Skin of body (tissue), 2 donors: ENCODE data around the gene ZNF202. TPM values are rescaled to one million over a fixed set of nuclear protein-coding genes. Genes with fewer than 3 reads are reported as not detected.
A peak's percentile ranks its signal among the peaks of the same experiment; 100 is the strongest.
"Not testable (repeated sequence)": the region's sequence is repeated elsewhere in the genome, so short reads cannot be mapped to it uniquely, and the experiment has no call there.

ENCODE experiments used
- DNase-seq: peaks from one replicate; lab custom pipeline; 2025; lab: John Stamatoyannopoulos, UW
- total RNA-seq: library from RNA; depleted of rRNA; stranded (reverse); fragments of >200 nt; gene quantifications from one replicate; pipeline ENCODE4 v1.2.3, GENCODE V29; 2014

The ZNF202 gene
- total RNA-seq, 1 donor from 2014 or later, result 10.9 TPM

DNA sequence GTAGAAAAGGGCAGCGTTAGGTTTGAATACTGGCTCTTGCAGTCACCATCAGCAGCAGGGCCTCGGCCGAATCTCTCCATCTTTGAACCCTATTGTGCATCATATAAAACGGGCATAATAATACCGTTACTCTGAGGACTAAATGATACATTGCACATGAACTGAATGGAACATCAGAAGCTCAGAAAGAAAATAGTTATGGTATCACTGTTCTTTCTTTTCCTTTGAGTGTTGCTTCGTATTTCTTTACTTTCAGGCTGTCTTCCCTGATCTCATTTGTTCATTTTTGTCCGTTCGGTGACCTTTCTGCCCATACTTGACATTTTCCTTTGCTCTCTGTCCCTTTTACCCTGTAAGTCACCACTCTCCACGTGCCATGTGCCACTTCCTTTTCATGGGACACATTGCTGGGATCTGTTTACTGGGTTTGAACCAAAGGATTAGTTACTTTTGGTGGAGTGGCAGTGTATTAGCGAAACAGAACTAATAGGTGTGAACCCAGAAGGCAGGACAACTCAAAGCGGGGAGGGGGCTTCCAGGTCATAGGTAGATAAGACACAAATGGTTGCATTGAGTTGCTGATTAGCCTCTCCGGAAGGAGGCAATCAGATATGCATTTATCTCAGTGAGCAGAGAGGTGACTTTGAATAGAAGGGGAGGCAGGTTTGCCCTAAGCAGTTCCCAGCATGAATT, 717 bp upstream of the ZNF202 start:
- DNase-seq, result no peak

DNA sequence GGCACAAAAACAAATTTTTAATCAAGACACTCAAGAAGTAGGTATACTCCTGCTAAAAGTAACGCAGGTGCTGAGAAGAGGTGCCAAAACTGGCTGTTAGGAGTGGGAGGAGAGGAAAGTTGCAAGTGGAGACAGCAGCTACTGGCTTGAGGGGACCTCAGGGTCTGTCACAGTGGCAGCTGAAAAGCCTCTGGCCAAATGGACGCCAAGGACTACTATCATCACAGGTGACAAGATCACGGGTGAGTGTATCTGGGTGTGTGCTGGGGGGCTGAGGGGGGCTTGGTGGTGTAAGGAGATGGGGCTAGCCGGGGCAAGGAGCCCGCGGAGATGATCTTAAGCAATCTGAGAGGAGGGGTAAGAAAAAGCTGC, 687 bp downstream of the ZNF202 start:
- no peak for DNase-seq

GRCh38 chr11:123738374-123738773, 3.1 kb downstream of the ZNF202 start:
- DNase-seq, result no peak

GRCh38 chr11:123736769-123737168, 4.7 kb downstream of the ZNF202 start:
- DNase-seq, result no peak

DNA sequence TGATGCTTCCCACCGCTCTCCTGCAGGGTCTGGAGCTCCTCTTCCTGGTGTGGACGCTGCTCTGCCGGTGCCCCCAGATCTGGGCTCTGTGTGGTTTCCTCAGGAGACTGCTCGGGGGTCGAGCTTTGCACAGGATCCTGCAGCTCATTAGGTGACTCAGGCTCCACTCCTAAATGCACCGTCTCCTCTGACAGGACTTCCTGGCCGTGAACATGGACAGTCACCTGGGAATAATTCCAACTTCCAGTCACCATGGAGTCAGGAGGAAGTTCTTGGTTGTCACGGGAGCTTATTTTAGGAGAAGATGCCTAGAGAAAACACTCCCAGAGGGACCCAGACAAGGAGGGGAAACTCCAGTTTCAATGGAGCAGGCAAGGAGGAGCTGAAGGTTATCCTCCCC, 11.9 kb downstream of the ZNF202 start:
- DNase-seq, result no peak

GRCh38 chr11:123725995-123726655, 15.3 kb downstream of the ZNF202 start:
- no peak for DNase-seq

DNA sequence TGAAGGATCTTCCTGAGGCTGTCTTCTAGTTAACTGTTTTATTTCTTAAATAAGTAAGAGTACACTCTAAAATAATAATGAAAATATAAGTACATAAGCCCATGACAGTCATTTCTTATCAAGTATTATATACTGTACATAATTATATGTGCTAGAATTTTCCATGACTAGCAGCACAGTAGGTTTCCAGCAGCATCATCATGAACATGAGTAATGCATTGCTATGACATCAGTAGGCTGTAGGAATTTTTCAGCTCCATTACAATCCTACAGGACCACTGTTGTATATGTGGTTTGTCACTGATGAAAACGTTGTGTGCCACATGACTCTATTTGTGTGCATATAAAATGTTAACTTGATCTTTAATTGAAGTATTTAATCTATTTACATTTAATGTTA, 22.0 kb downstream of the ZNF202 start:
- DNase-seq, result no peak

DNA sequence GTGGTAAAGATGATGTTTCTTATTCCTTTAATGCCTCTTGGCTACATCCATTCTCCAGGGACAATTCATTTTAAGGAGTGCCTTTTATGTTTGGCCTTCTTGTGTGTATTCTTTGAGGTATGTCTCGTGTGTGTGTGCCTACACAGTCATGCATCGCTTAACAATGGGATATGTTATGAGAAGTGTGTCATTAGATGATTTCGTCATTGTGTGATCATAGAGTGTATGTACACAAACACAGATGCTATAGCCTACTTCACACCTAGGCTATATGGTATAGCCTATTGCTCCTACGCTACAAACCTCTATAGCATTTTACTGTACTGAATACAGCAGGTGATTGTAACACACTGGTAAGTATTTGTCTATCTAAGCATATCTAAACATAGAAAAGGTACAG, 23.0 kb downstream of the ZNF202 start:
- DNase-seq, result no peak

GRCh38 chr11:123718063-123718462, 23.4 kb downstream of the ZNF202 start:
- DNase-seq, result no peak

DNA sequence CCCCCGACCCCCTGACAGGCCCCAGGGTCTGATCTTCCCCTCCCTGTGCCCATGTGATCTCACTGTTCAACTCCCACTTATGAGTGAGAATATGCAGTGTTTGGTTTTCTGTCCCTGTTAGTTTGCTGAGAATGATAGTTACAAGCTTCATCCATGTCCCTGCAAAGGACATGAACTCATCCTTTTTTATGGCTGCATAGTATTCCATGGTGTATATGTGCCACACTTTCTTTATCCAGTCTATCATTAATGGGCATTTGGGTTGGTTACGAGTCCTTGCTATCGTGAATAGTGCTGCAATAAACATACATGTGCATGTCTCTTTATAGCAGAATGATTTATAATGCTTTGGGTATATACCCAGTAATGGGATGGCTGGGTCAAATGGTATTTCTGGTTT, 28.8 kb downstream of the ZNF202 start:
- DNase-seq, result not testable (repeated sequence)

DNA sequence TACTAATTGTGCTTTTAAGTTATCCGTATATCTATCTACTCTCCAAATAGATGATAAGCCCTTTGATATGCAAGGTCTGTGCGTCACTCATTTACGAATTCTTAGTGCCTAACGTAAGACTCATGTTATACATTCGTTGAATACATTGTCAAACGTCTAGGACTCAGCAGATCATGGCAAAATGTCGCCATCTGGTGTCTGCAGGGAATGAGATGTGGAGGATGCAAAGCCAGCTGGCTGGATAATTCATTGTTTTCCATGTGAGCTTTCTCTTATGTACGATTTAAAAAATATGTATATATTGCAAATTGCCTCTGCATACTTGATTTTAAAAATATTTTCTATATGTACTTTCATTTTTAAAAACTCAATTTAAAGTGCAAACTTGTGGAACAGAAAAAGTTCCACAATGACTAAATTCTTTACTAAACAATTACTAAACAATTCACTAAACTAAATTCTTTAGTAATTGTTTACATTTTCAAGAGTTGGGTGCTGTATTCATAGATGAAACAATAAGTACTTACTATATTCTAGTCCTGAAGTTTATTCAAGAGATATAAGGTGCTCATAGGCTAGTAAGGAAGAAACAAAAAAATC, 33.8 kb downstream of the ZNF202 start:
- DNase-seq, result peak; percentile 66

- no peak for DNase-seq
These were observed 34.3 kb downstream of the ZNF202 start for GRCh38 chr11:123707206-123707605.

DNA sequence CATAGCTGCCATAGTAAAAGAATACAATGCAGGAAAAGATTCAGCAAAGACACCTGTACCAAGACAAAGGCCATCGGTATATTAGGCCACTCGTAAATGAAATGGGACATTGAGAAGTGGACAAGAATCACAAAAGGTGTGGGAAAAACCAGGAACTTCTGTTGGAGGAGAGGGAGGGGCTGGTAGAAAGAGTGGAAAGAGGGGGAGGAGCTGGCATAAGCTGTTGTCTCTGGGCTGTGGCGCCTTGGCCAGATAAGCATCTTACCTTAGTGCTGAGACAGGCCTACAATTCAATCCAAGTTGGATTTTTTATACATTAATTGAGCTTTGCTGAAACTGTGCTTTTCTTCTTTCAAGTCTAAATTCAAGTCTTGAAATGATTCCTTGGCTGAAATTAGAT, 37.1 kb downstream of the ZNF202 start:
- no peak for DNase-seq

- no peak for DNase-seq
These were observed 38.8 kb downstream of the ZNF202 start for GRCh38 chr11:123702696-123703095.

DNA sequence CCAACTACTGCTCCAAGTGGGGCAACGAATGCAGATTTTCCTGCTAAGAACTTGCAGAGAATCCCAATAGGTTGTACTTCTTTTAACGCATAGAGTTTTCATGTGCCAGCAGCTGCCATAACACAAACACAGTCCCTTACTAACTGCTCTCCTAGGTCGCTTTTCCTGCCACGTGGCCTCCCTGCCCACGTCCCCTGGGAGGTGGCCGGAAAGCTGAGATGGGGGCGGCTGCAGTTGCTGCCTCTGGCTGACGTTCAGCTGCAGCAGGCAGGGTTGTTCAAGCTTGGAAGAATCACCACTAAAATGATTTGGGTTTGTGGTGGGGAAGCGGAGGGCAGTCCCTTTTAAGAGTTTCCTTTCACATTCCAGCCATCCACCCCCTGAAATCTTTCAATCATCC, 39.3 kb downstream of the ZNF202 start:
- no peak for DNase-seq

DNA sequence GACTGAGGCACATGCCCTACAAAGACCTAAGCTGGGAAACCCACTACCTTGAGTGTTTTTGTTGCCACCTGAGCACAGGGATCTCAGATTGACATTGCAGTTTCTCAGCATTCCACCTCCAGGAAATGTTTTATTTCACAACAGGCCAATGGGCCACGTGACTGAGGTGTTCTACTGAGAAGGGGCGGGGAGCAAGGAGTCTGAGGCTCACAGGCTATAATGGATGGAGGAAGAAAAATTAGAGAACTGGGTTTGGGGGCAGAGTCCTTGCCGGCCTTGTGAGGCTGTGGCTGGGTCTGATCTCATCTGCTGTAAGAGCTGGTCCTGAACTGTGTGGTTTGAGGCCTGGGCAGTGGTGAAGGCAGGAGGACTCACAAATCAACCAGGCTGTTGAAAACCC, 40.7 kb downstream of the ZNF202 start:
- DNase-seq, result no peak

GRCh38 chr11:123698546-123699127, 42.8 kb downstream of the ZNF202 start:
- DNase-seq, result no peak

DNA sequence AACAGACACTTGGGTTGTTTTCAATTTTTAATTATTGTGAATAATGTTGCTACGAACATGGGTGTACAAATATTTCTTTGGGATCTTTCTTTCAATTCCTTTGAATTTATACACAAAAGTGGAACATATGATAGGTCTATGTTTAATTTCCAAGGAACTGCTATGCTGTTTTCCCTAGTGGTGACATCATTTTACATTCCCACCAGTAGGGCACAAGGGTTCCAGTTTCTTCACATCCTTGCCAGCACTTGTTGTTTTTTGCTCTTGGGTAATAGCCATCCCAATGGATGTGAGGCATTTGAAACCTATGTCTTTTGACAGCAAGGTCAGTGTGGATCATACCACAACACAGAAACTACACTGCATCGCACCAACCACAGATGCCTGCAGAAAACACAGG, 45.3 kb downstream of the ZNF202 start:
- DNase-seq, result no peak

DNA sequence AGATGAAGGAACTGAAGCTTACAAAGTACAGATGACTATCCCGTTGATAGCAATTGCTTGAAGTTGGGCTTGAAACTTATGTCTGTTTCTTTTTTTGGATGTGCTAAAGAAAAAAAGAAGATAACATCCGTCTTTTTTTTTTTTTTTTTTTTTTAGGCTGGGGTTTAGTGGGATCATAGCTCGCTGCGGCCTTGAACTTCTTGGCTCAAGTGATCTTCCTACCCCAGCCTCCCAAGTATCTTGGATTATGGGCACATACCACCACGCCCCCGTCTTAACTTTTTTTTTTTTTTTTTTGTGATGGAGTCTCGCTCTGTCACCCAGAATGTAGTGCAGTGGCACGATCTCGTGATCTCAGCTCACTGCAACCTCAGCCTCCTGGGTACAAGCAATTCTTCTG, 46.2 kb downstream of the ZNF202 start:
- DNase-seq, result no peak

GRCh38 chr11:123694551-123694950, 46.9 kb downstream of the ZNF202 start:
- DNase-seq, result no peak

DNA sequence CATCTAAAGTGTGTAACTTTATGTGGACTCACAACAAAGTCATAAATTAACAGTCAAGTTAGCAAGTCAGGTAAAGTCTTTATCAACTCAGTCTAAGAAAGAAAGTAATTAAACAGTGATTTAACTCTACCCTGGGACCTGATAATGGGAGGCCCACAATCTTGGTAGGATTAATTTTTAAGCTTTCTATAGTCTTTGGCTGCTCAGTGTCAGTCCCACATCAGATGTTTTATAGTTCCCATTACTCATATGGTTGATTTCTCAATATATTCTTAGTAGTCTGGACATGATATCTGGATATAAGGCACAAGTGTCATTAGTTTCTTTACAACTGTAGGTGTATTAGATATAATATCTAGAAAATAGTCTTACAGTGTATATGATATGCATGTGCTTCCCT, 48.5 kb downstream of the ZNF202 start:
- DNase-seq, result no peak

DNA sequence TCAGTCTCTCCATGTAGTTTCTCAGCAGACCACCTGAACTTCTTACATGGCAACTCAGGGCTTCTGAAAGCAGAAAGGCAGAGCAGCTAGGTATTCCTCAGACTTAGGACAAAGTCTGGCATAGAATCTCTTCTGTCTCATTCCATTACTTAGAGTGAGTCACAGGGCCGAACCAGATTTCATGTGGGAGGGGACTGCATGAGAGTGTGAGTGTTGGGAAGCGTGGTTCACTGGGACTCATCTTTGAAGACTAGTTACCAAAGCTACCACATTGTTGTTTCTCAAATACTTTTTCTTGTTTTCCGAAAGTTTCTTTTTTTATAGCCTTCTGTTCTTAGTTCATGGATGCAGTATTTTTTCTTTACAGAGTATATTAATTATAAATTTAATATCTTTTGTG, 51.0 kb downstream of the ZNF202 start:
- DNase-seq, result no peak

- no peak for DNase-seq
These were observed 56.9 kb downstream of the ZNF202 start for GRCh38 chr11:123684601-123685000.
